GM18517 (cell line): ENCODE results near the gene SCCPDH.
"Not testable (repeated sequence)": the region's sequence is repeated elsewhere in the genome, so short reads cannot be mapped to it uniquely, and the experiment has no call there.

Source experiments
- ATAC-seq: cut with Tn5 transposase; IDR thresholded peaks from one replicate; pipeline ENCODE4 v1.9.1; 2021; ENCODE audit warnings: mild to moderate bottlenecking, moderate library complexity; ENCODE audit not compliant: unreplicated experiment

The SCCPDH gene

DNA sequence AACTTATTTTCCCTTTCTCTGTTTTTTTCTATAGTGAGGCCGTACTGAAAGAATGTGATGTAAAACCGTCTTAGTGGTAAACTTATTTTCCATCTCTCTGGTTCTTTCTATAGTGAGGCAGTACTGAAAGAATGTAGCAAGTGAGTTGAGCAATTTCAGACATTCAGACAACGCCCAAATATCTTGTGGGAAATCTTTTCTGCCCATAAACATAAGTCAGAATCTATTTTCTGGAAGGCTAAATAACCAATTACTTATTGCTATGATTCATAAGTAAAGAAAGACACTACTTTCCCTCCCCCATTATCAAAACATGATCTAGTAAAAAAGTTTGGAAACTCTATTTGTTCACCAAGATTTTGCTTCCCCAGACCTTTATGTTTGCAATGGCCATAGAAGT is 18.8 kb upstream of the SCCPDH start:
- ATAC-seq = no peak

DNA sequence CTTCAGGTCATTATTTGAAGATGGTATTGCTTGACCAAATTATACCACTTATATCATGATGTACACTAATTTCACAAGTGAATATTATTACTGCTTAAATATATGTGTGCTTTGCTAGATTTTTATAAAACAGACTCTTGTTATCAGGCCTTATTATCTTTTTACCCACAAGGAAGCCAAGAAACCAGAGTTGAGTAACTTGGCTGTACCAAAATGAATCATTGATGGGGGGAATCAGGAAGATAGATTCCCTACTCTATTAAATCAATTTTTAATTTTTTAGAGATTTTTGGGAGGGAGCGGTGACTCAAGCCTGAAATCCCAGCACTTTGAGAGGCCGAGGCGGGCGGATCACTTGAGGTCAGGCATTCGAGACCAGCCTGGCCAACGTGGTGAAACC is 16.0 kb upstream of the SCCPDH start:
- ATAC-seq = no peak

DNA sequence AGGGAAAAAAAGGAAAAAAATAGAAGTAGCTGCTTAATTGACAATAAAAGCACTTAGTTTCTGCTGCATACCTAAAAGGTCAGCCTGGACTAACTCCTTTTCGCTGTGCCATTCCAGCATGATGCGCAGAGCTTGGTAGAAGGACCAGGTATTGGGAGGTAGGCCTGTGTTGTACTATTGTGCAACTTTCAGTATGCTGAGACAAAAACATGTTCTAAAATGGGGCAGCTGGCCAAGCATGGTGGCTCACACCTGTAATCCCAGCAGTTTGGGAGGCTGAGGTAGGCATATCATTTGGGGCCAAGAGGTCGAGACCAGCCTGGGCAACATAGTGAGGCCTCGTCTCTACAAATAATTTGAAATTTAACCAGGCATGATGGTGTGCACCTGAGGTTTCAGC is 15.0 kb upstream of the SCCPDH start:
- no peak for ATAC-seq

DNA sequence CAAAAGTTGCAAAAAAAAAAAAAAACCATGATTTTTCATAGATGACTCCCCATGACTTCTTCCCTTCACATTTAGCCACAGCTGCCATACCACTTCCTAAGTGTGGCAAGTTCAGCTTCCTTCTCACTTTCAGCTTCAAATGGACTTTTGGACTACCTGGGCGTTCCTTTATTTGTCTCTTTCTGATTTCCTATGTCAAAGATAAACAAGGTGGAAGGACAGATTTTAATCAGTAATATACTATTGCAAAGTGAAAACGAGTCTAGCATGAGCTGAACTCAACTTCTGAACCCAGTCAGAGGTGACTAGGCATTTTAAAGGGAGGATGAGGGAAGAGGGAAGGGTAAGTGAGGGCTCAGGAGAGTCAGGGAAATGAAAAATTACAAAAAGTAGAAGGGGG is 14.4 kb upstream of the SCCPDH start:
- ATAC-seq = no peak

DNA sequence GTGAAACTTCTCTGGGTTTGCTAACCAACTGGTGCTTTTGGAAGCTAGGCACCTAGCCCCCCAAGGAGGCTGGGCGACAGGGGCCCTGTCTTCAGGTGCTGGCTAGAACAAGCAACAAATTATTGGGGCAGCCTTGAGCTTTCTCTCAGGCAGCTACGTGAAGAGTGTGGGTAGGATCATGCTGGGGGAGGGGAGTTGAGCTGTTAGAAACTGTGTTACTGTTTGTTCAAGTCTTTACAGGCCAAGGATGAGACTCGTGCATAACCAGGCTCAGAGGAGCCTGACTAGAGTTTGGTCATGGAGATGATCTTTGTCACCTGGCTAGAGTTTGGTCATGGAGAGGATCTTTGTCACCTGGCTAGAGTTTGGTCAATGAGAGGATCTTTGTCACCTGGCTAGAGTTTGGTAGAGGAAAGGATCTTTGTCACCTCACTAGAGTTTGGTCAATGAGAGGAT is 12.6 kb upstream of the SCCPDH start:
- ATAC-seq = no peak

DNA sequence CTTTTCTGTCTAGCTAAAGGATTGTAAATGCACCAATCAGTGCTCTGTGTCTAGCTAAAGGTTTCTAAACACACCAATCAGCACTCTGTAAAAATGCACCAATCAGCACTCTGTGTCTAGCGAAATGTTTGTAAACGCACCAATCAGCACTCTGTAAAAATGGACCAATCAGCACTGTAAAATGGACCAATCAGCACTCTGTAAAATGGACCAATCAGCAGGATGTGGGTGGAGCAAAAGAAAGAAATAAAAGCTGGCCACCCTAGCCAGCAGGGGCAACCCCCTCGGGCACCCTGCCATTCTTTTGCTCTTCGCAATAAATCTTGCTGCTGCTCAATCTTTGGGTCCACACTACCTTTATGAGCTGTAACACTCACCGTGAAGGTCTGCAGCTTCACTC is 11.8 kb upstream of the SCCPDH start:
- ATAC-seq = not testable (repeated sequence)

DNA sequence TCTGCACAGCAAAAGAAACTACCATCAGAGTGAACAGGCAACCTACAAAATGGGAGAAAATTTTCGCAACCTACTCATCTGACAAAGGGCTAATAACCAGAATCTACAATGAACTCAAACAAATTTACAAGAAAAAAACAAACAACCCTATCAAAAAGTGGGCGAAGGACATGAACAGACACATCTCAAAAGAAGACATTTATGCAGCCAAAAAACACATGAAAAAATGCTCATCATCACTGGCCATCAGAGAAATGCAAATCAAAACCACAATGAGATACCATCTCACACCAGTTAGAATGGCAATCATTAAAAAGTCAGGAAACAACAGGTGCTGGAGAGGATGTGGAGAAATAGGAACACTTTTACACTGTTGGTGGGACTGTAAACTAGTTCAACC is 4.8 kb upstream of the SCCPDH start:
- ATAC-seq = not testable (repeated sequence)

DNA sequence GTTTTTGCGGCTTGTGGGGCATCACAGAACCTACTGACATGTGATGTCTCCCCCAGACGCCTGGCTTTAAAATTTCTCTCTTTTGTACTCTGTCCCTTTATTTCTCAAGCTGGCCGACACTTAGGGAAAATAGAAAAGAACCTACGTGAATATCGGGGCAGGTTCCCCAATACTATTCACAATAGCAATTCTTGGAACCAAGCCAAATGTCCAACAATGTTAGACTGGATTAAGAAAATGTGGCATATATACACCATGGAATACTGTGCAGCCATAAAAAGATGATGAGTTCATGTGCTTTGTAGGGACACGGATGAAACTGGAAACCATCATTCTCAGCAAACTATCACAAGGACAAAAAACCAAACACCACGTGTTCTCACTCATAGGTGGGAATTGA is 3.4 kb upstream of the SCCPDH start:
- not testable (repeated sequence) for ATAC-seq

DNA sequence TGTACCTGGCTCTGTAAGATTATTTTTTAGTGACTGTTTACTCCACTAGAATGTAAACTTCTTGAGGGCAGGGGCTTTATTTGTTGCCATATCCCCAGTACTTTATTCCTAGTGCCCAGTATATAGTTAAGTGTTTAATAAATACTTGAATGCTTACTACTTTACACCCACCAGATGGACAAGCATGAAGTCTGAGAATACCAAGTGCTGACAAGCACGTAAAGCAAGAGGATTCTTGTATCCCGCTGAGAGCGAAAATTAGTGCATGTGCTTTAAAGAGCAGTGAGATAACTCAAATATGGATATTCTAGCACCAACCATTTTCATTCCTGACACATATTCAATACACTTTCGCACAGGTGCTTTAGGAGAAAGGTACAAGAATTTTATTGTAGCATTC is 1.5 kb upstream of the SCCPDH start:
- ATAC-seq = no peak

DNA sequence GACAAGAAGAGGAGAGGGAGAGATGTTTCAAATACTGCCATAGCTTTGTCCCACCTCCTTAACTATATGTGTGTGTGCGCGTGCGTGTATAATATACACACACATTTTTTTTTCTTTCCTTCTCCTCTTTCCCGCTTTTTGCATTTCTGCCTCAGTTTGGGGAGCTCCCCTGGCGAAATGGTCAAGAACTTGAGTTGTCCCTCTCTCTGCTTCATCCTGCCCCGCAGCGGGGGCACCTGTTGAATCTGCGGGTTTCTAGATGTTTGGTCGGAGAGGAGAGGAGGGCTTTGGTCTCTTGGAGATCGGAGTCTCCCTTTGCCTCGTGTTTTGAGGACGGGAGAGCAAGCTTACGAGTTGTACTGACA is 504 bp downstream of the SCCPDH start:
- ATAC-seq = peak; percentile 30

DNA sequence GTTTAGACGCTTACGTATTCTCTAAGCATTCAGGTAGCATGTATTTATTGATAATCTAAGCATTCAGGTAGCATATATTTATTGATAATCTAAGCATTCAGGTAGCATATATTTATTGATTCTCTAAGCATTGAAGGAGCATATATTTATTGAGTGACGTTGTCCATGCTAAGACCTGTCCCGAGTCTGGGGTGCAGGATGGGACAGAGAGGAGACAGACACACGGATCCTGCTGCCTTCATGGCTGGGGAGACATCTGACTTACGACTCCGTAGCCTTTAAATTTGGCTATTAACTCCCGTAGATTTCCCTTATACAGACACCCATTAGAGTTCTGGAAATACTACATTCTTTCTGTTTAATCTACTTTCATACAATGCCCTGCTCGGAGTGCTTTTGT is 982 bp downstream of the SCCPDH start:
- ATAC-seq = no peak

DNA sequence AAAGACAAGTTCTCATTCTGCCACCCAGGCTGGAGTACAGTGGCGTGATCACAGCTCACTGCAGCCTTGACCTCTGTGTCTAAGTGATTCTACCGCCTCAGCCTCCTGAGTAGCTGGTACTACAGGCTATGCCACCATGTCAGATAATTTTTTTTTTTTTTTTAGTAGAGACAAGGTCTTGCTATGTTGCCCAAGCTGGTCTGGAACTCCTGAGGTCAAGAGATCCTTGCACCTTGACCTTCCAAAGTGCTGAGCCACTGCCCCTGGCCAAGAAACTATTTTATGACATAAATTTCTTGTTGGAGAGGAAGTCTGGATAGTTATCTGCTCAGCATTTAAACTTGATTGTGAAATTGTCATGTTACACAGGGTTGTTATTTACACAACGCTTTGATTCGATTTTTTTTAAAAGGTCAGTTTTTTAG is 2.1 kb downstream of the SCCPDH start:
- ATAC-seq = no peak

DNA sequence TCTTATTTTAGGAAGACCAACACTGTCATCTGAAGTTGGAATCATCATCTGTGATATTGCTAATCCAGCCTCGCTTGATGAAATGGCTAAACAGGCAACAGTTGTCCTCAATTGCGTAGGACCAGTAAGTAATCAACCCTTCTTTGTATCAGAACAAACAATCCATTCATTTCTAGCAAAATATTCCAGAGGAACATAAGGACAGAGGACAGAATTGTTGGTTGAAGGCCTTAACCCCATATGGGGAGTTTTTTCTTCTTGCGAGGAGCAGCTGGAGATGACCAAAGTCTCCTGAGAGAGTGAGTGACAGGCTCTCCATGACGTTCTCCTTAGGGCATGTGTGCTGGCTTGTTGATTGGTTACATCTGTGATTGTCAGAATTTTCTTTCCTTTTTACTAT is 2.7 kb downstream of the SCCPDH start:
- ATAC-seq = no peak

DNA sequence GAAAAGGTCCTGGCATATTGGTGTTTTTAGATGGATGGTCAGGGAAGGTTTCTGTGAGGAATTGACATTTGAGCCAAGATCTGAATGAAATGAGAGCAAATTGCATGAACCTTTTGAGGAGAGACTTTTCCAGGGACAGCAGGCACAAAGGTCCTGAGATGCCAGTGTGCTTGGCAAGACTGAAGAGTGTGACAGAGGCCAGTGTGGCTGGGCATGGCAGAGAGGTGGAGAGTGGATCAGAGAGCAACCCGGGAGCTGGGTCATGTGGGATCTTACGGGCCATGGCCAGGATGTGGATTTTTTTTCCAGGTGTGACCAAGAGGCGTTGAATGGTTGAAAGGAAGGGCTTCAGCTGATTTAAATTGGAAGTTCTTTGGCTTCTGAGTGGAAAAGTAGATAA is 3.4 kb downstream of the SCCPDH start:
- ATAC-seq = no peak

DNA sequence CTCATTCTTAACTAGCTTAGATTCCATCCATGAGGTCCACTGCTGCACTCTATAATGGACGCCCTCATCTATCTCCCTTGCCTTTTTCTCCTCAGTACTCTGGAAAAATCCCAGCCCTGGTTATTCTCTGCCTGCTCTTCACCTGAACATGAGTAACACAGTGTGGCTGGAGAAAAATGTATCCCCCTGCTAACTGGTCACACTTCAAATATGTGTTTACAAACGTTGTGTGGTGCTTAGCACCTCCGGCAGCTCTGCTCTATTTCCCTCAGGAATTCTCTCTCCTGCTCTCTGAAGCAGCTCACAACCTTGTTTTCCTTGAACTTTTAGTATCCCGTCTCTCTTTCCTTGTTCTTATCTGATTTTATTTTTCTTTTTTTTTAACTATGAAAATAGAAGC is 4.1 kb downstream of the SCCPDH start:
- no peak for ATAC-seq

DNA sequence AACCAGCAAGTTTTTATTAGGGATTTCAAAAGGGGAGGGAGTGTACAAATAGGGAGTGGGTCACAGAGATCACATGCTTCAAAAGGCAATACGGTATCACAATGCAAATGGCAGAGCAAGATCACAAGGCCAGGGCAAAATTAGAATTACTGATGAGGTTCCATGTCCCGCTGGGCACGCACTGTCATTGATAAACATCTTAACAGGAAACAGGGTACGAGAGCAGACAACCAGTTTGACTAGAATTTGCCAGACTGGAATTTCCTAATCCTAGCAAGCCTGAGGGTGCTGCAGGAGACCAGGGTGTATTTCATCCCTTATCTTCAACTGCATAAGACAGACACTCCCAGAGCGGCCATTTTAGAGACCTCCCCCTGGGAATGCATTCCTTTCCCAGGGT is 4.8 kb downstream of the SCCPDH start:
- ATAC-seq = not testable (repeated sequence)

DNA sequence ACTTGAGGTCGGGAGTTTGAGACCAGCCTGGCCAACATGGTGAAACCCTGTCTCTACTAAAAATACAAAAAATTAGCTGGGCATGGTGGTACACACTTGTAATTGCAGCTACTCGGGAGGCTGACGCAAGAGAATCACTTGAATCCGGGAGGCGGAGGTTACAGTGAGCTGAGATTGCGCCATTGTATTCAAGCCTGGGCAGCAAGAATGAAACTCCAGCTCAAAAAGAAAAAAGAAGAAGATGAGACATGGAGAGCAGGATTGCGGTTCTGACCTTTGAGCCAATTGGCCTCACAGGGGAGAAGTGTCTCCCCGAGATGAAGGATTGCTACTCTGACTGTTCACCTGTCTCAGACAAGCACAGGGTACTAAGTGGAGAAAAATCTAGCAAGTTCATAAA is 6.6 kb downstream of the SCCPDH start:
- ATAC-seq = no peak

DNA sequence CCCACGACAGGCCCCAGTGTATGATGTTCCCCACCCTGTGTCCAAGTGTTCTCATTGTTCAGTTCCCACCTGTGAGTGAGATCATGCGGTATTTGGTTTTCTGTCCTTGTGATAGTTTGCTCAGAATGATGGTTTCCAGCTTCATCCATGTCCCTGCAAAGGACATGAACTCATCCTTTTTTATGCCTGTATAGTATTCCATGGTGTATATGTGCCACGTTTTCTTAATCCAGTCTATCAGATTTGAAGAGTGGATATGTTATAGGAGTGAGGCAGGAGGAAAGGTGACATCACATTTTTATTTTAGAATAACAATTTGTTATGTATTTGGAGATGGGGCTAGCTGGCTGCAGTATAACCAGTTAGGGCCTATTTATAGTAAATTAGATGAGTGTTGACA is 7.7 kb downstream of the SCCPDH start:
- not testable (repeated sequence) for ATAC-seq

DNA sequence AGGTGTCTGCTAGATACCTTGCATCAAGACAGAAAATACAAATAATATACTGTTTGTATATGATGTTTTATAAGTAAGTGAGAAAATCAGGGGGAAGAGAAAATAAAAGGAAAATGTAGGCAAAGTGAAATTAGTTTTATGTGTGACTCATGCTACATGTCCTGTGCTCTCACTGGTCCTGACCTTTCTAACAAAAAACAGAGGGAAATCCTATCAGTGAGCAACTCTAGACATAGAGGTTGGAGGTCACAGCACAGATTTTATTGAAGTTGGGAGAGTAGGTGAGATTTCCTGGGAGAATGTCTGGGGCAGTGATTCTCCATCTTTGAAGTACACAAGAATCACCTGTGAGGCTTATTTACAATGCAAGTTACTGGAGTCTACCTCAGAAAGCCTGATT is 9.5 kb downstream of the SCCPDH start:
- no peak for ATAC-seq

DNA sequence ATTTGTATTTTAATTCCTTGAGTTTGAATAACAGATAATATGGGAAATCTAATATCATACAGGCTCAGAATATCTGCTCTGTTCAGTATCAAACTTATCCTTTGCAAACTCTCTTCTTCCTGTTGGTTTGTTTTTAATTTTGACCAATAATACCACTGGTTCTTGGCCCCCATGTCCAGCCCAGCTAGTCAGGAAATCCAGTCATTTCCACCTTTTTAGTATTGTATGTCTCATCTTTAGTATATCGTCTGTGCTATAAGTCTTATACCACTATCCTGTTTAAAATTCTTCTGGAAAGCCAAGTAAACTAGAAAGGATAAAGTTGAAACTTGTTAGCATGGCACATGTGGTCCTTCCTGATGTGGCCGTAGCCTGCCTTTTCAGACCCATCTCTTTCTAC is 10.7 kb downstream of the SCCPDH start:
- ATAC-seq = no peak

DNA sequence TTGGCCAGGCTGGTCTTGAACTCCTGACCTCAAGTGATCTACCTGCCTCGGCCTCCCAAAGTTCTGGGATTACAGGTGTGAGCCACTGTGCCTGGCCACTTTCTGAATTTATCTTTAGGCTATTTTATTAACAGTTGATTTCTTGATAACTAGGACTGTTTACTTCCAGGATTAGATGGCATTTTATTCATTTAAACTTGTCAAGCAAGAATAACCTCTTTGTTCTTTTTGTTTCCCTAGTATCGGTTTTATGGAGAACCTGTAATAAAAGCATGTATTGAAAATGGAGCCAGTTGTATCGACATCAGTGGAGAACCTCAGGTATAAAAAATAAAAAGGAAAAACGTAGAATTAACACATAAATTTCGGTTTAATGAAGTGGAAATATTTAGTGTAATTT is 11.5 kb downstream of the SCCPDH start:
- ATAC-seq = no peak

DNA sequence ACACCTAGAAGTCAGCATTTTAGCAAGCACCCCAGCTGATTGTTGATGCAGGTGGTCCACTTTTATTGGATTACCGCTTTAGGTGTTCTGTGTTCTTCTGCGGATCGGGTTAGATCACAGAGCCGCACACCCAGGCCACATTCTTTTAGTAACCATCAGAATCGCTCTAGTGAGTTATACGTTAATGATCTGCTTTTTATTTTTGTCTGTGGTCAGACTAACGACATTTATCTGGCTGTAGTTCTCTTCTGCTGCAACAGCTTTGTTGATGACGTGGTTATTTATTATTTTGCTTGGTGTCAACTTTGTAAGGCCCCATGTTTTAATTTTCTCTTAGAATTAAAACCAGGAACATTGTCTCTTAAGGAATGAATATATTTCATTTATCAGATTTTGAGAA is 18.2 kb downstream of the SCCPDH start:
- no peak for ATAC-seq

DNA sequence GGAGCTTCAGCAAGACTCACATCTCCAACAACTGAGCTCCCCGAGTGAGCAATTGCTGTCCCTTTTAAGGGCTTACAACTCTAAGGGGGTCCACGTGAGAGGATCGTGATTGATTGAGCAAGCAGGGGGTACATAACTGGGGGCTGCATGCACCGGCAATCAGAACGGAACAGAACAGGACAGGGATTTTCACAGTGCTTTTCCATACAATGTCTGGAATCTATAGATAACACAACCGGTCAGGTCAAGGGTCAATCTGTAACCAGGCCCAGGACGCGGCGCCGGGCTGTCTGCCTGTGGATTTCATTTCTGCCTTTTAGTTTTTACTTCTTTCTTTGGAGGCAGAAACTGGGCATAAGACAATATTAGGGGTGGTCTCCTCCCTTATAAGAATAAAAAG is 21.9 kb downstream of the SCCPDH start:
- not testable (repeated sequence) for ATAC-seq

DNA sequence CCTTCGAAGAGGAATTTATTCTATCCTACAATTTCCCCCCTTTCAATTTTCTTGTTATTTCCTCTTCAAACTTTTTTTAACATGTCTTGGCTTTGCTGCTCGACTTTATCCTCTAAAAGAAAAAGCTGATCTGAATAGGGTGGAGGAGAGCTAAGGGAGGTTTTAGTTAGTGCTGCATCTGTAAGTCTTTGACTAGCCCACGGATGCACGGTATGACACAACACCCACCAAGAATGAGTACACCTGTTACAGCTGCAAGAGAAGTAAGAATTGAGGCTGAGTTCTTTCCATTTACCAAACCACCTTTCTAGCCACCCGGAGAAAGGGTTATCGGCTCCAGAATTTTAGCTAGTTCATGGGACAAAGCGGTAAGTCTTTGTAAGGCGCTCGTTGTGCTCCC is 23.8 kb downstream of the SCCPDH start:
- ATAC-seq = no peak
